ENCODE measurements around the gene ARFGEF2. TPM values are rescaled to one million over a fixed set of nuclear protein-coding genes. Genes with fewer than 3 reads are reported as not detected.
A peak's percentile ranks its signal among the peaks of the same experiment; 100 is the strongest.

Gene ARFGEF2
- total and polyA plus RNA-seq, 8 donors = 6.9 to 26.2 (median 23.0) TPM

DNA sequence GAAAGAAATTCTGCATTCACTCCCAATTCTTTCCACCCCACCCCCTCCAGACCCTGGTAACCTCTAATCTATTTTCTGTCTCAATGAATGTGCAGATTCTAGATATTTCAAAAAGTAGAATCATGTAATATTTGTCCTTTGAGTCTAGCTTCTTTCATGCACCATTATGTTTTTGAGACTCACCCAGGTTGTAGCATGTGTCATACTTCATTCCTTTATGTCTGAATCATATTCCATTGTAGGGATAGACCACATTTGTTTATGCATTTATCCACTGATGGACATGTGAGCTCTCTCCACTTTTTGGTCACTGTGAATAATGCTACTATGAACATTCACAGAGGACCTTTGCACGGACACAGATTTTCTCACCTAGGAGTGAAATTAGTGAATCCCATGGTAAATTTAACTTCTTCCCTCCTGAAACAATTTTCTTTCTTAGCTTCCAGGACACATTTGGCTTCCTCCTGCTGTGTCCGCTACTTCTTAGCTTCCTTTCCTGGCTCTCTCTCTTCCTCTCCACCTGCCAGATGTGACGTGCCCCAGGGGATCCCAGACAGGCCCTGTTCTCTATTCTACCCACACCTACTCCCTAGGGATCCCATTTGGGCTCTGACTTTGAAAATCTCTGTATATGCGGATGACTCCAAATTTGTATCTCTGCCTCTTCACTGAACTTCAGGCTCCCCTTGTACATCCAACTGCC, 24.1 kb upstream of the ARFGEF2 start:
- FAIRE-seq (no peak), ATAC-seq (peak in 1 of 4 donors; percentile 30), DNase-seq (no peak)
- no peaks in the 10 kb centered on the region for H3K27me3 ChIP-seq
- TF ChIP-seq, protein P1, sequence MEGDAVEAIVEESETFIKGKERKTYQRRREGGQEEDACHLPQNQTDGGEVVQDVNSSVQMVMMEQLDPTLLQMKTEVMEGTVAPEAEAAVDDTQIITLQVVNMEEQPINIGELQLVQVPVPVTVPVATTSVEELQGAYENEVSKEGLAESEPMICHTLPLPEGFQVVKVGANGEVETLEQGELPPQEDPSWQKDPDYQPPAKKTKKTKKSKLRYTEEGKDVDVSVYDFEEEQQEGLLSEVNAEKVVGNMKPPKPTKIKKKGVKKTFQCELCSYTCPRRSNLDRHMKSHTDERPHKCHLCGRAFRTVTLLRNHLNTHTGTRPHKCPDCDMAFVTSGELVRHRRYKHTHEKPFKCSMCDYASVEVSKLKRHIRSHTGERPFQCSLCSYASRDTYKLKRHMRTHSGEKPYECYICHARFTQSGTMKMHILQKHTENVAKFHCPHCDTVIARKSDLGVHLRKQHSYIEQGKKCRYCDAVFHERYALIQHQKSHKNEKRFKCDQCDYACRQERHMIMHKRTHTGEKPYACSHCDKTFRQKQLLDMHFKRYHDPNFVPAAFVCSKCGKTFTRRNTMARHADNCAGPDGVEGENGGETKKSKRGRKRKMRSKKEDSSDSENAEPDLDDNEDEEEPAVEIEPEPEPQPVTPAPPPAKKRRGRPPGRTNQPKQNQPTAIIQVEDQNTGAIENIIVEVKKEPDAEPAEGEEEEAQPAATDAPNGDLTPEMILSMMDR (IDR thresholded peaks at IDR 0.05) = no peak
- intact Hi-C loops (cut with DNase I) = no loop called here
- no peak overlapping the region for H3K27ac ChIP-seq
- no peaks in the 10 kb centered on the region for H3K36me3 ChIP-seq
- no peaks in the 10 kb centered on the region for H3K9me3 ChIP-seq
- no peaks in the 10 kb centered on the region for H3K4me1 ChIP-seq
- WGBS, 2 donors = 76 to 86% methylated on average over 4 of the region's 4 CpGs
- no peak overlapping the region for H3K4me3 ChIP-seq

DNA sequence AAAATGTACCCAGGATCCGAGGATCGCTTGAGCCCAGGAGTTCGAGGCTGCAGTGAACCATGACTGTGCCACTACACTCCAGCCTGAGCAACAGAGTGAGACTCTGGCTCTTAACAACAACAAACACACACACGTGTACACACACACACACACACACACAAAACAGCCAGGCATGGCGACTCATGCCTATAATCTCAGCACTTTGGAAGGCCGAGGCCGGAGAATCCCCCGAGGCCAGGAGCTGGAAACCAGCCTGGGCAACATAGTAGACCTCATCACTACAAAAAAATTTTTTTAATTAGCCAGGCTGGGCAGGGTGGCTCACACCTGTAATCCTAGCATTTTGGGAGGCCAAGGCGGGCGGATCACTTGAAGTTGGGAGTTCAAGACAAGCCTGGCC, 23.3 kb upstream of the ARFGEF2 start:
- no peaks in the 10 kb centered on the region for H3K36me3 ChIP-seq
- no peak for ATAC-seq
- no peaks in the 10 kb centered on the region for H3K27me3 ChIP-seq
- 68 to 79% methylated on average over 10 of the region's 10 CpGs for WGBS, 2 donors
- H3K9me3 ChIP-seq = no peaks in the 10 kb centered on the region
- H3K4me1 ChIP-seq = no peaks in the 10 kb centered on the region
- DNase-seq = no peak
- FAIRE-seq = no peak
- no peak overlapping the region for H3K27ac ChIP-seq
- TF ChIP-seq, protein P1 (IDR thresholded peaks at IDR 0.05) = no peak
- intact Hi-C loops (cut with DNase I) = no loop called here
- no peak overlapping the region for H3K4me3 ChIP-seq

DNA sequence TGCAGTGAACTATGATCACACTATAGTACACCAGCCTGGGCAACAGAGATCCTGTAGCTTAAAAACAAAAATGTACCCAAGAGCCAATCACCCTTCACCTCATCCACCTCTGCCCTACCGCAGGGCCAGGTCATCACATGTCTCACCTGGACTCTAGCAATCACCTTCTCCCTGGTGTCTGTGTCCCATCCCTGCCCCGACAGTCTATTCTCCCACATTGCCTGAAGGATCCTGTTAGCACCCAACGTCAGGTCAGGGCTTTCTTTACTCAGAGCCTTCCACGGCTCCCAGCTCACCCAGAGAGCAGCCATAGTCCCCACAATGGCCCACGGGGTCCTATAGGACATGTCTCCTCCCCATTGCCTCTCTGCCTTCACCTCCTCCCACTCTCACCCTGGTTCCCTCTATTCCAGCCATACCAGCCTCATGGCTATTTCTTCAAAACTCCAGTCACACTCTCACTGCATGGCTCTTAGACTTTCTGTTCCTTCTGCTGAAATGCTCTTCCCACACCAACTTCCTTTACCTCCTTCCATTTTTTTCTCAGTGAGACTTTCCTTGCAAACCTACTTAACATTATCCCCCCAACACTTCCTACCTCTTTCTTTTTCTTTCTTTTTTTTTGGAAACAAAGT, 22.5 kb upstream of the ARFGEF2 start:
- no peaks in the 10 kb centered on the region for H3K4me1 ChIP-seq
- no peaks in the 10 kb centered on the region for H3K9me3 ChIP-seq
- FAIRE-seq = no peak
- intact Hi-C loops (cut with DNase I) = no loop called here
- H3K4me3 ChIP-seq = no peak overlapping the region
- 60 to 61% methylated on average over 5 of the region's 5 CpGs for WGBS, 2 donors
- TF ChIP-seq, protein P1 (IDR thresholded peaks at IDR 0.05) = no peak
- no peaks in the 10 kb centered on the region for H3K36me3 ChIP-seq
- H3K27ac ChIP-seq = no peak overlapping the region
- no peaks in the 10 kb centered on the region for H3K27me3 ChIP-seq
- DNase-seq = no peak
- peak in 1 of 4 donors; percentile 23 for ATAC-seq

DNA sequence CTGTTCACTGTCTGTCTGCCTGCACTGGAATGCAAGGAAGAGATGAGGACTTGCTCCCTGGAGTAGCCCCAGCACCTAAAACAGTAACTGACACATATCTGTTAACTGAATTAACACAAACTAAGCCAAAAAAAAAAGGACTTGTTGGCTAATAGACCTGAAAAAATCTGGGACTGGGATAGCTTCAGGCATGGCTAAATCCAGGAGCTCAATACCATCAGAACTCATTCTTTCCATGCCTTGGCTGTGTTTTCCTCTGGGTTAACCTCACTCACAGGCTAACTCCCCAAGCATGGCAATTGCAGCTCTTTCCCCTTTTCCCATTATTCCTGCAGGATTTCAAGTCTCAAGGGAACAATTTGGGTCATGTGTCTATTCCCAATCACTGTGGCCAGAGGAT, 21.6 kb upstream of the ARFGEF2 start:
- intact Hi-C loops (cut with DNase I) = no loop called here

More for the DNA sequence above, 21.6 kb upstream of the ARFGEF2 start:
- FAIRE-seq (no peak), DNase-seq (no peak), ATAC-seq (no peak)
- no peak overlapping the region for H3K27ac ChIP-seq
- H3K4me3 ChIP-seq = no peak overlapping the region
- no peaks in the 10 kb centered on the region for H3K36me3 ChIP-seq
- H3K27me3 ChIP-seq = no peaks in the 10 kb centered on the region
- H3K9me3 ChIP-seq = no peaks in the 10 kb centered on the region
- TF ChIP-seq, protein P1 (IDR thresholded peaks at IDR 0.05) = no peak
- H3K4me1 ChIP-seq = no peaks in the 10 kb centered on the region
